HepG2 (cell line): ENCODE measurements around the gene TPRA1. TPM values are rescaled to one million over a fixed set of nuclear protein-coding genes. Genes with fewer than 3 reads are reported as not detected.

Source experiments
- ATAC-seq: fragments of 200-7000 bp; cut with Tn5 transposase; 3 replicates; pipeline ENCODE4 v1.9.1; 2020; ENCODE audit warnings: mild to moderate bottlenecking, moderate library complexity
- BruUV-seq: library from RNA; stranded (reverse); fragments of 400-500 nt; replicated peaks from 2 replicates; lab custom pipeline; 2021; lab: Mats Ljungman, UMichigan
- CTCF ChIA-PET: fragments of 300-600 bp; formaldehyde crosslinking; extraction: SDS; loops from one replicate; lab custom pipeline; 2021; ENCODE audit warnings: low total read pairs, inconsistent platforms, low intra/inter-chr PET ratio; lab: Yijun Ruan, JAX
- POLR2A ChIA-PET: fragments of 350-600 bp; sonication (Branson Sonifier 250); formaldehyde crosslinking; loops from one replicate; lab custom pipeline; 2020; ENCODE audit warnings: antibody characterized with exemption, inconsistent platforms; lab: Yijun Ruan, JAX
- DNase-seq: peaks from one replicate; pipeline ENCODE4 v3.0.0-alpha.2; 2015; ENCODE audit warnings: low spot score
- FAIRE-seq: peaks from 3 replicates; lab custom pipeline; 2011; peaks lifted over from hg19 to GRCh38; lab: Jason Lieb, UNC
- H2AFZ ChIP-seq: one replicate; pipeline ENCODE4 v1.6.1; 2011; ENCODE audit warnings: low read length, inconsistent platforms
- H3K27ac ChIP-seq: fragments of 300-600 bp; 3 replicates; pipeline ENCODE4 v1.8.0; 2011; ENCODE audit warnings: mixed run types, mild to moderate bottlenecking, mixed read lengths, low read length, inconsistent platforms; ENCODE audit not compliant: insufficient read depth; ENCODE audit errors: extremely low read length
- H3K27me3 ChIP-seq, 2 experiments: fragments of 200-600 bp in 1 of 2; 2 replicates in 1 of 2; 3 replicates in 1 of 2; pipeline versions ENCODE4 v1.6.0 to v1.8.0; 2011; ENCODE audit warnings: low read length in 2 of 2, mild to moderate bottlenecking in 2 of 2, moderate library complexity in 2 of 2, inconsistent platforms in 1 of 2; ENCODE audit not compliant: insufficient read depth in 2 of 2, control insufficient read depth in 1 of 2
- H3K36me3 ChIP-seq, 2 experiments: fragments of 200-600 bp in 1 of 2; replicated peaks in 1 of 2; 2 replicates in 1 of 2; 3 replicates in 1 of 2; pipeline versions ENCODE4 v1.5.1 to v1.8.0; 2011; ENCODE audit warnings: low read length in 2 of 2, inconsistent platforms in 1 of 2; ENCODE audit not compliant: insufficient read depth in 2 of 2, control insufficient read depth in 1 of 2
- H3K4me1 ChIP-seq: 2 replicates; pipeline ENCODE4 v1.5.1; 2012; ENCODE audit warnings: low read length, inconsistent platforms; ENCODE audit not compliant: insufficient read depth
- H3K4me2 ChIP-seq: 2 replicates; pipeline ENCODE4 v1.6.0; 2011; ENCODE audit warnings: low read depth, low read length, inconsistent platforms
- H3K4me3 ChIP-seq, 3 experiments: fragments of 200-600 bp in 1 of 3; sonication (generic), shearing (Covaris generic) in 1 of 3; replicated peaks in 1 of 3; 2 replicates each; pipeline ENCODE4 v1.5.1; 2011 to 2016; ENCODE audit warnings: low read length in 3 of 3, inconsistent platforms in 2 of 3, low read depth in 2 of 3, mild to moderate bottlenecking in 2 of 3, control low read depth in 1 of 3, mixed read lengths in 1 of 3; ENCODE audit not compliant: insufficient read depth in 1 of 3
- H3K79me2 ChIP-seq: one replicate; pipeline ENCODE4 v1.6.1; 2011; ENCODE audit warnings: low read length, inconsistent platforms; ENCODE audit not compliant: insufficient read depth
- H3K9ac ChIP-seq: 2 replicates; pipeline ENCODE4 v1.6.0; 2011; ENCODE audit warnings: mild to moderate bottlenecking, low read depth, low read length, inconsistent platforms; ENCODE audit not compliant: insufficient read depth
- H3K9me3 ChIP-seq: 2 replicates; pipeline ENCODE4 v1.5.1; 2012; ENCODE audit warnings: mild to moderate bottlenecking, low read length
- H4K20me1 ChIP-seq: 2 replicates; pipeline ENCODE4 v1.6.0; 2011; ENCODE audit warnings: inconsistent platforms, mild to moderate bottlenecking, low read length, moderate library complexity; ENCODE audit not compliant: insufficient read depth
- CENPX ChIP-seq: sonication (generic); formaldehyde crosslinking; IDR thresholded peaks from 2 replicates; pipeline ENCODE4 v1.9.0; 2021; ENCODE audit warnings: mild to moderate bottlenecking, missing genetic modification reagents, moderate library complexity
- HMGXB4 ChIP-seq, 2 experiments: sonication (generic) in 1 of 2; formaldehyde crosslinking in 1 of 2; IDR thresholded peaks; 2 replicates each; pipeline versions ENCODE4 v1.4.0 to v1.6.1; 2018 to 2020; ENCODE audit warnings: missing genetic modification reagents in 2 of 2, borderline replicate concordance in 1 of 2, low read depth in 1 of 2, mild to moderate bottlenecking in 1 of 2, missing biosample characterization in 1 of 2
- HOXA3 ChIP-seq: sonication (generic); formaldehyde crosslinking; IDR thresholded peaks from 2 replicates; pipeline ENCODE4 v1.5.0; 2020; ENCODE audit warnings: missing genetic modification reagents
- MTA1 ChIP-seq: sonication (generic); formaldehyde crosslinking; IDR thresholded peaks from 2 replicates; pipeline ENCODE4 v1.4.0; 2020; ENCODE audit warnings: missing genetic modification reagents, mild to moderate bottlenecking, borderline replicate concordance
- NR2F6 ChIP-seq, 2 experiments: IDR thresholded peaks; 2 replicates each; pipeline ENCODE4 v1.6.1; 2016; ENCODE audit warnings: antibody characterized with exemption in 1 of 2, mild to moderate bottlenecking in 1 of 2
- PTBP1 ChIP-seq: fragments of 200-400 bp; formaldehyde crosslinking; IDR thresholded peaks from 2 replicates; pipeline ENCODE4 v1.6.1; 2018; ENCODE audit warnings: low read length, low read depth; ENCODE audit not compliant: poor library complexity, severe bottlenecking
- SOX6 ChIP-seq, 2 experiments: fragments of 450-650 bp in 1 of 2; sonication (generic) in 1 of 2; formaldehyde crosslinking in 1 of 2; IDR thresholded peaks; 2 replicates each; pipeline versions ENCODE4 v1.4.0 to v1.6.1; 2017 to 2020; ENCODE audit warnings: antibody characterized with exemption in 1 of 2, mild to moderate bottlenecking in 1 of 2, missing genetic modification reagents in 1 of 2
- SP5 ChIP-seq: IDR thresholded peaks from 2 replicates; pipeline ENCODE4 v1.6.1; 2016; ENCODE audit warnings: low read depth, borderline replicate concordance
- TGIF2 ChIP-seq: IDR thresholded peaks from 2 replicates; pipeline ENCODE4 v1.6.1; 2016; ENCODE audit warnings: control low read depth, missing compliant biosample characterization
- ZNF230 ChIP-seq: sonication (generic); formaldehyde crosslinking; IDR thresholded peaks from 2 replicates; pipeline ENCODE4 v1.4.0; 2020; ENCODE audit warnings: mild to moderate bottlenecking, missing genetic modification reagents
- ZNF292 ChIP-seq: sonication (generic); formaldehyde crosslinking; IDR thresholded peaks from 2 replicates; pipeline ENCODE4 v1.8.1; 2022; ENCODE audit warnings: mild to moderate bottlenecking, low read depth, missing genetic modification reagents, borderline replicate concordance
- ZNF33A ChIP-seq: sonication (generic); formaldehyde crosslinking; IDR thresholded peaks from 2 replicates; pipeline ENCODE4 v1.5.1; 2020; ENCODE audit warnings: missing genetic modification reagents, mild to moderate bottlenecking, moderate library complexity, borderline replicate concordance
- ZNF776 ChIP-seq: sonication (generic); formaldehyde crosslinking; IDR thresholded peaks from 2 replicates; pipeline ENCODE4 v1.4.0; 2020; ENCODE audit warnings: mild to moderate bottlenecking, missing genetic modification reagents
- ZNF891 ChIP-seq: sonication (generic); formaldehyde crosslinking; IDR thresholded peaks from 2 replicates; pipeline ENCODE4 v1.5.0; 2020; ENCODE audit warnings: mild to moderate bottlenecking, missing genetic modification reagents
- WGBS: methylation state at CpG from one replicate; pipeline ENCODE4 v1.1.6; 2017; ENCODE audit warnings: low lambda C conversion rate; 5-methylcytosine and 5-hydroxymethylcytosine counted together
- in situ Hi-C: cut with HindIII; loops from 2 replicates; pipeline ENCODE4 v1.10.0; 2017; ENCODE audit warnings: low pct_unique_long_range_greater_than_20kb; ENCODE audit not compliant: extremely low pct_ligation_motif_present
- intact Hi-C: fragments of 100-400 bp; cut with micrococcal nuclease; formaldehyde crosslinking; loops from one replicate; pipeline ENCODE4 v1.10.0; 2022; ENCODE audit not compliant: unreplicated experiment
- polyA plus RNA-seq, 8 experiments: library from polyadenylated mRNA; depleted of rRNA in 3 of 8; stranded (reverse) in 7 of 8; unstranded in 1 of 8; fragments of >200 nt; fragmentation: Illumina TruSeq in 4 of 8; extraction: Trizol in 4 of 8; gene quantifications; 2 replicates each; pipeline versions ENCODE4 v1.2.1 to v1.2.3, GENCODE V29; 2011 to 2016; ENCODE audit warnings: low read depth in 4 of 8, missing spikeins in 1 of 8, mixed read lengths in 1 of 8; ENCODE audit not compliant: insufficient read depth in 1 of 8
- total RNA-seq, 5 experiments: library from RNA; depleted of rRNA; stranded (reverse); fragments of >200 nt; fragmentation: Illumina TruSeq; extraction: Trizol; gene quantifications; 2 replicates each; pipeline ENCODE4 v1.2.3, GENCODE V29; 2016; ENCODE audit warnings: low read depth in 1 of 5
- TF ChIP-seq, protein P1 (sequence below): sonication (generic); formaldehyde crosslinking; IDR thresholded peaks from 2 replicates; pipeline ENCODE4 v1.8.0; 2022; ENCODE audit warnings: low read depth, missing genetic modification reagents
- TF ChIP-seq, protein P2 (sequence below): sonication (generic); formaldehyde crosslinking; IDR thresholded peaks from 2 replicates; pipeline ENCODE4 v1.5.0; 2020; ENCODE audit warnings: mild to moderate bottlenecking, missing genetic modification reagents, moderate library complexity

The TPRA1 gene
- total and polyA plus RNA-seq, 2 of the 13 experiments (the other 11 are each of a cell fraction or from before 2014, with no cell fraction given), result 25.4 to 25.8 TPM

GRCh38 chr3:127544192-127544802 is 46.2 kb downstream of the TPRA1 start:
- no TSS peak for BruUV-seq
- no peaks in the 10 kb centered on the region for H3K79me2 ChIP-seq
- no peaks in the 10 kb centered on the region for H3K9me3 ChIP-seq
- CTCF ChIA-PET, result interaction anchor here (1.1 kb wide), 1 partner anchor 792 kb away, joined by 4 read pairs; no protein-coding TSS in a partner anchor
- peaks cover 4 to 15% of the 10 kb centered on the region in 2 experiments; a peak in 3 of 5 replicates for H3K27me3 ChIP-seq
- in situ Hi-C loops (no loop called here), intact Hi-C loops (loop anchor here (5.0 to 10.0 kb wide), 2 partner anchors 559 to 867 kb away; partner anchors contain the start of gene PLXNA1)
- no peak overlapping the region for H3K27ac ChIP-seq
- no peaks in the 10 kb centered on the region for H3K36me3 ChIP-seq
- 0% methylated on average over 2 of the region's 10 CpGs for WGBS
- no peaks in the 10 kb centered on the region for H4K20me1 ChIP-seq
- ATAC-seq, result peak; percentile 86
- H3K9ac ChIP-seq, result no peak overlapping the region
- peak; percentile 70 for DNase-seq
- no peak overlapping the region for H2AFZ ChIP-seq
- POLR2A ChIA-PET, result no interaction called here
- peak; percentile 37 for FAIRE-seq
- peak overlapping the region in 1 of 3 experiments; percentile 12; a peak in 1 of 6 replicates for H3K4me3 ChIP-seq
- H3K4me1 ChIP-seq, result peaks cover 52% of the 10 kb centered on the region
- H3K4me2 ChIP-seq, result peak overlapping the region; percentile 60
- TF ChIP-seq ZNF33A (CRISPR knock-in tag) (no peak), HOXA3 (CRISPR knock-in tag) (peak; percentile 30; the same call in 1 of the 2 replicates), ZNF776 (CRISPR knock-in tag) (no peak), ZNF230 (CRISPR knock-in tag) (no peak), SP5 (no peak), MTA1 (CRISPR knock-in tag) (peak; percentile 26; the same call in 1 of the 2 replicates), ZNF292 (no peak), PTBP1 (no peak), HMGXB4 (CRISPR knock-in tag; IDR thresholded peaks at IDR 0.05; ENCODE audit: borderline replicate concordance in 1 of 2, low read depth in 1 of 2) (peak in 1 of 2 experiments; percentile 47; a peak in 1 of 4 replicates), SOX6 (IDR thresholded peaks at IDR 0.05) (no peak), SOX6 (CRISPR knock-in tag; IDR thresholded peaks at IDR 0.05) (0 out of 2 replicates have a peak, but pooled peaks have one; percentile 14), ZNF891 (CRISPR knock-in tag) (0 out of 2 replicates have a peak, but pooled peaks have one; percentile 17), TGIF2 (CRISPR knock-in tag) (no peak), NR2F6 (IDR thresholded peaks at IDR 0.05) (no peak), NR2F6 (CRISPR knock-in tag; IDR thresholded peaks at IDR 0.05) (0 out of 2 replicates have a peak, but pooled peaks have one; percentile 6), CENPX (CRISPR knock-in tag) (no peak)
- TF ChIP-seq, protein P1, sequence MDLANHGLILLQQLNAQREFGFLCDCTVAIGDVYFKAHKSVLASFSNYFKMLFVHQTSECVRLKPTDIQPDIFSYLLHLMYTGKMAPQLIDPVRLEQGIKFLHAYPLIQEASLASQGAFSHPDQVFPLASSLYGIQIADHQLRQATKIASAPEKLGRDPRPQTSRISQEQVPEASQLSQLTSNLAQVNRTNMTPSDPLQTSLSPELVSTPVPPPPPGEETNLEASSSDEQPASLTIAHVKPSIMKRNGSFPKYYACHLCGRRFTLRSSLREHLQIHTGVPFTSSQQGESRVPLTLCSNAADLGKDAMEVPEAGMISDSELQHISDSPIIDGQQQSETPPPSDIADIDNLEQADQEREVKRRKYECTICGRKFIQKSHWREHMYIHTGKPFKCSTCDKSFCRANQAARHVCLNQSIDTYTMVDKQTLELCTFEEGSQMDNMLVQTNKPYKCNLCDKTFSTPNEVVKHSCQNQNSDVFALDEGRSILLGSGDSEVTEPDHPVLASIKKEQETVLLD (CRISPR knock-in tag), result no peak
- TF ChIP-seq, protein P2, sequence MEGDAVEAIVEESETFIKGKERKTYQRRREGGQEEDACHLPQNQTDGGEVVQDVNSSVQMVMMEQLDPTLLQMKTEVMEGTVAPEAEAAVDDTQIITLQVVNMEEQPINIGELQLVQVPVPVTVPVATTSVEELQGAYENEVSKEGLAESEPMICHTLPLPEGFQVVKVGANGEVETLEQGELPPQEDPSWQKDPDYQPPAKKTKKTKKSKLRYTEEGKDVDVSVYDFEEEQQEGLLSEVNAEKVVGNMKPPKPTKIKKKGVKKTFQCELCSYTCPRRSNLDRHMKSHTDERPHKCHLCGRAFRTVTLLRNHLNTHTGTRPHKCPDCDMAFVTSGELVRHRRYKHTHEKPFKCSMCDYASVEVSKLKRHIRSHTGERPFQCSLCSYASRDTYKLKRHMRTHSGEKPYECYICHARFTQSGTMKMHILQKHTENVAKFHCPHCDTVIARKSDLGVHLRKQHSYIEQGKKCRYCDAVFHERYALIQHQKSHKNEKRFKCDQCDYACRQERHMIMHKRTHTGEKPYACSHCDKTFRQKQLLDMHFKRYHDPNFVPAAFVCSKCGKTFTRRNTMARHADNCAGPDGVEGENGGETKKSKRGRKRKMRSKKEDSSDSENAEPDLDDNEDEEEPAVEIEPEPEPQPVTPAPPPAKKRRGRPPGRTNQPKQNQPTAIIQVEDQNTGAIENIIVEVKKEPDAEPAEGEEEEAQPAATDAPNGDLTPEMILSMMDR, result peak; percentile 91
